NOMO-1 treated with DMSO at 0.1 percent for 48 hours (cell line): ENCODE results near the gene LIPC.

Experiments
- DNase-seq: peaks from one replicate; lab custom pipeline; 2025; ENCODE audit not compliant: unreplicated experiment; lab: John Stamatoyannopoulos, UW

The LIPC gene

DNA sequence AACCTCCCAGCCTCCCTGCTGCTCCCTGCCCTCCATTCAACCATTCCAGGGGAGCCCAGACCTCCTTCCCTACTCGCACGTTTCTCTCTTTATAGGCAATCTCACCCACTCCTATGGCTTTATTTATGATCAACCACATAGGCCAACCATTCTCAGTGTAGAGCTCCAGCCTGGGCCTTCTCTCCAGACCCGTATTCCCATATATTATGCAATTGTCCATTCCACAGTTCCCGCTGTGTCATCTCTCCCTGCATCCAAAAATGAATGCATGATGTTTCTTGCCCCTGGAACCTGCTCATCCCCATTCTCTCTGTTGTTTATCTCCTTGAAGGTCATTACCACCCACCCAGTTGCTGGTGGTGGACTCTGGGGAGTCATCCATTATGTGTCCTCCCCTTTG is 140.7 kb downstream of the LIPC start:
- no peak for DNase-seq

DNA sequence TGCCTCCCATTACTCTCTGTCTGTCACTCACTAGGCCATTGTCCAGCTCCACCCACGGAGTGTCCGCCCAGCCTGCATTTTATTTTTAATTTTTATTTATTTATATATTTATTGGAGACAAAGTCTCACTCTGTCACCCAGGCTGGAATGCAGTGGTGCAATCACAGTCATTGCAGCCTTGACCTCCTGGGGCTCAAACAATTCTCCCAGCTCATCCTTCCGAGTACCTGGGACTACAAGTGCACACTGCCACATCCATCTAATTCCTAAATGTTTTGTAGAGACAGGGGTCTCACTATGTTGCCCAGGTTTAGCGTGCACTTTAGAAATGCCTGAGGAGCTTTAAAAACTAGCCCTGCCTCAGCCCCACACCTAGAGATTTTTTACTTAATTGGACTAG is 141.5 kb downstream of the LIPC start:
- DNase-seq, result no peak

DNA sequence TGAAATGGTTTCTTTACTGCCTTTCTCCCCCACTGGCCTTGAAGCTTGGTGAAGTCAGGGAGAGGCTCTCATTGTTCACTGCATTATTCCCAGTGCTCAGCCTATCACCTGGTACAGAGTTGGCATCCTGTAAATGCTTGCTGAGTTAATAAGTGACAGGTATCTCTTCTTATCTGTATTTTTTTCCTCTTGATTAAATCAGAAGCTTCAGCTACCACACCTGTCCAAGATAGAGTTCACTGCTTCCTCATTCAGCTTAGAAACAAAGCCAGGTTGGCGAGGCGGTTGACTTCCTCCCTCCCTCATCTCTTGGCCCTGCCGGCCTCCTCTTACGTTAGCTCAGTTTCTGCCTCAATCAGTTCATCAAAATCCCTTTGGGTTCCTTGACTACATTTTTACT is 142.8 kb downstream of the LIPC start:
- DNase-seq, result no peak

GRCh38 chr15:58575045-58575786 is 143.4 kb downstream of the LIPC start:
- no peak for DNase-seq

DNA sequence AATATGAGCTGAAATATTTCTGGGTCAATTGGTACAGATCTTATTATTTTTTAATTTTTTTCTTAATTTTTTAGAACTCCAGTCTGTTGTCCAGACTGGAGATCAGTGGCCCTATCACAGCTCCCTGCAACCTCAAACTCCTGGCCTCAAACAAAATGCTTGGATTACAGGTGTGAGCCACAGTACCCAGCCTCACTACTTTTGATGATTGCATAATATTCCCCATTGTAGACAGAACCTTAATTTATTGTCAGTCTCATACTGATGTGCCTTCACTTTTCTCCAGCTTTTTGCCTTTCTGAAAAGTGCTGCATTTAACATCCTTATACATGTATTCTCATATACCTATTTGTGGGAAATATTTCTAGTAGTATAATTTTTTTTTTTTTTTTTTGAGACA is 144.9 kb downstream of the LIPC start:
- DNase-seq, result no peak

- no peak for DNase-seq
Observed at GRCh38 chr15:58582160-58582559, 150.4 kb downstream of the LIPC start.

DNA sequence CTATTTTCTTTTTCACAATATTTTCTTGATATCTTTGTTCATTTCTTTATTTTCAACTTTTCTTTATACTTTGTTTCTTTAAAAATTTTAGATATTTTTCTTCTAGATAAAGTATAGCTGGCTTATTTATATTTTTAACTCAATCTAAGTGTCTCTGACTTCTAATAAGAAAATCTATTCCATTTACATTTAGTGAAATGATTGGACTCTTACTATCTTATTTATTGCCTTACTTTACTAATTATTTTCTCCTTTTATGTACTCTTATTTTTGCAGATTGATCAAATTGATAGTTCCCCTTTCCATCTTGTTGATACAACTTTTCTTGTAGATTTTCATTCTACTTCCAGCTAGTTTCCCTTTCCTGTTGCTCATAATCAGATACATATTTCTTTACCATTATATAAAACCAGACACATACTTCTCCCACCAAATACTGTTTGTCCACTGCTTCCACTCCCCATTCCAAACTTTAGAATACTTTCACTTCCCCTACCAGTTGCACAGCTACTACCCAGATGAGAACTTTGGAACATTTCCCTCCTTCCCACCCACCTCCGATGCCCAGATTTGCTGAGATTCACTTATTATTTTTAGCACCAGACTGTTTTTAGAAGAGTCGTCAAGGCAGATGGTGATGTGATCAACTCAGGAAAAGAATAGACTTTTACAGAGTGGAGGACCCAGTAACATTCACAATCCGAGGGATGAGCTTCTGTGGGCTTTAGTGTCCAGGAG is 151.5 kb downstream of the LIPC start:
- no peak for DNase-seq

- DNase-seq, result no peak
Observed at GRCh38 chr15:58584789-58585461, 153.1 kb downstream of the LIPC start.

GRCh38 chr15:58585693-58586443 is 154.1 kb downstream of the LIPC start:
- DNase-seq, result no peak

DNA sequence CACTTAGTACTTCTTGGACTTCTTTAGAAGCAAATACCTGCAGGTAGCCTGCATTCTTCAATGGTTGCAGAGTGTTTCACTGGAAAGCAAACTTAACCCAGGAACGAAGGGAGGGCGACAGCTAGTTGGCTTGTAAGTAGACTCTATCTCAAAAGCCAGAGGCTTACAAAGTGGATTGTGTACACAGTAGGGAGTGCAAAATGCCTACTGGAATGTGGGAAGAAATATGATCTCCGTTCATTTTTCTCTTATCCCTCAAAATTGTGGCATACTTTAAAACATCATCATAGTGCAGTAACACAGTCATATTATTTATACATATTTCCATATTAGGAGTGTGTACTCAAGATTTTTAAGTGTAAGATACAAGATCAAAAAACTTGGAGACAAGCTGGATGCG is 155.7 kb downstream of the LIPC start:
- no peak for DNase-seq

- DNase-seq, result no peak
Observed at GRCh38 chr15:58588096-58588495, 156.3 kb downstream of the LIPC start.

- no peak for DNase-seq
Observed at GRCh38 chr15:58589047-58589446, 157.3 kb downstream of the LIPC start.

DNA sequence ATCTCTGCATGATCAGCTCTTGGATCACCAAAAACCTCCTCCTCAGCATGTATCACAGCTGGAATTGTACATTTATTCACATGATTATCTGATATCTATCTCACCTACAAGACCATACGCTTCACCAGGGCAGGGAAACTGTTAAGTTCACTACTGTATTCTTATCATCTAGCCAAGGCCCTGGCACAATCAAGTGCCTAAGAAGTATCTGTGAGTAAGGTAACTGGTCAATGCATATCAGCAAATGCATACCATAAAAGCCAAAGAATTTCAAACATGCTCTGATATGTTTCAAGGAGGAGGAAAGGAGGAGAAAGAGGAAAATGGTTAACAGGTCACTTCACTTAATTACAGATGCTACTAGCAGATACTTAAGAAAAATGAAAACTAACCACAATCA is 158.4 kb downstream of the LIPC start:
- no peak for DNase-seq

DNA sequence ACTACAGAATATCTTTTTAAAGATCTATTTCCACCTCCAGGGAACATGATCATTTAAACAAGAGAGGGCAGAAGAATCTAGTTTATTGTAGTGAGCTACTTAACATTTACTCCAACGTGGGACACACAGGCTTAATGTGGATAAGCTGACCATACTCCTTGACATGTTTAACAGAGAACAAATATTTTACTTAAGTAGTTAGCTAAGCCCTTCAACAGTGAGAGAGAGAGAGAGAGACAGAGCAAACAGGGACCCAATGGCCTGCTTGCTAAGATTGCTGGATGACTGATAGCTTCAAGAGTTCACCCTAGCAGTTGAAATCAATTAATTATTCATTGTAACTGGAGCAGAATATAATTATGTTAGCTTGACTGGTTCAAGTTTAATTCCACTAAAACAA is 159.1 kb downstream of the LIPC start:
- no peak for DNase-seq

- DNase-seq, result no peak
Observed at GRCh38 chr15:58593870-58594269, 162.1 kb downstream of the LIPC start.

- DNase-seq, result no peak
Observed at GRCh38 chr15:58594898-58595297, 163.1 kb downstream of the LIPC start.

GRCh38 chr15:58595516-58596263 is 163.9 kb downstream of the LIPC start:
- DNase-seq, result no peak

DNA sequence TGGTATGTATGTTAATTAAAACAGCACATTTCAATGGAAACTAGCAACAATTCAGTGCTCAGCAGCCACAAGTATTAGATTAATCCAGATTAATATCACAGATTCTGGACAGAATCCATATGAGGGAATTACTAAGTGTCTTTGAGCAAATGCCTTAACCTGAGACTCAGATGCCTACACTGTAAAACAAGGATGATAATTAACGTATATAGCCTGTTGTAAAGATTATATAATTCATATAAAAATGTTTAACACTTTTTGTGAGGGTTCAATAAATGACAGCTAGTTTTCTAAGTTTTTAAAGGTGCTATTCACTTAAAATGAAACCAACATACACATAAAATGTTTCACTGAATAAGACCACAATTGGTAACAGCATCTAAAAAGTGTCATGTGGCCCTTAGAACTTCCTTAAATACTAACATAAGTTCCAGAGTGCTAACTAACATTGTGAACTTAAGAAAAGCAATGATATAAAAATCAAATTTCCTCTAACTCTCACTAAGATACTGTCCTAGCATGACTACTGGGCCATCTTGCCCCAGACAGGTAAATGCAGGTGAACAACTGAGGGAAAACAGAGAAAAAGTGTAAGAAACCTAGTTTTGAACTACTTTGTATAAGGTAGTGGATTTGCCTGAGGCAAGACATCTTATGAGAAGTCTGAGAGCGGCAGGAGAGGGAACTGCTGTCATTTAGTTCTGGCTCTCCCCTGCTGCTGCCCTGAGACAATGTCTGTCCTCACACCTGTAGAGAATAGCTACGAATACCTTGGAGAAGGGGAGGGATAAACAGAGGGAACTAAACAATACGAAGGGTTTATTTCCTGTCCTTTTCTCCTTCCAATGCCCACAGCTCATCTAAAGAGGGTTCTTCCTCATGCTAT is 166.4 kb downstream of the LIPC start:
- DNase-seq, result no peak

DNA sequence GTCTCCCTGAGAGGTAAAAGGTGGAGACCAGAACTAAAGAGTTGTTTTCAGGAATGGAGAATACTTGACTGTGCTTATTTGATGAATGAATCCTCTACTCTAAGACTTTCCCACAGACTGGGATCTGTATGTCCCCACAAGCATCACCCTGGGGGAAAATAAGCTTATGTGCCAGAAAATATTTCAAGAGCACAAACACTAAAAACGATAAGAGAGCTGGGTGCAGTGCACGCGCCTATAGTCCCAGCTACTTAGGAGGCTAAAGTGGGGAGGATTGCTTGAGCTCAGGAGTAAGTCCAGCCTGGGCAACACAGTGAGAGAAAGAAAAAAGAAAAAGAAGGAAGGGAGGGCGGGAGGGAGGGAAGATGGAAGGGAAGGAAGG is 167.0 kb downstream of the LIPC start:
- no peak for DNase-seq

DNA sequence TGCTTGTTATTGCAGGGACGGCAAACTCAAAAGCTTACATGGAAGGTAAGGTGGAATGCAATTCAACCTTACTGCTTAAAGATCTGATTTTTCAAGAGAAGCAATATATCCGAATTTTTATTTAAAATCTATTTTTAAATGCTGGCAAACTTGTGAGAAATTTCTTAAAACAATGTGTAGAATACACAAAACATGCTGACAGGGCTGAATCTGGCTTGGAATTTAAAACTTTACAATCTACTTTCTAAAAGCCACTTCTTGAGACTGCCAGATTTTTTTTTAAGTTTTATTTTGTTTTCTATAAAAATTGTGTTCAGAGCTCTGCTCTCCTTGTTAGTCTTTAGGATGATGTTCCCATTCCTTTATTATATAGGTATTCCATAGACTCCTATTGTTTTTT is 171.0 kb downstream of the LIPC start:
- no peak for DNase-seq
